Retina (tissue), 1 donor: ENCODE measurements around the gene HSFX3.
"Not testable (repeated sequence)": the region's sequence is repeated elsewhere in the genome, so short reads cannot be mapped to it uniquely, and the experiment has no call there.

Source experiments
- DNase-seq: peaks from one replicate; pipeline ENCODE4 v3.0.0-alpha.2; 2016

Gene HSFX3

DNA sequence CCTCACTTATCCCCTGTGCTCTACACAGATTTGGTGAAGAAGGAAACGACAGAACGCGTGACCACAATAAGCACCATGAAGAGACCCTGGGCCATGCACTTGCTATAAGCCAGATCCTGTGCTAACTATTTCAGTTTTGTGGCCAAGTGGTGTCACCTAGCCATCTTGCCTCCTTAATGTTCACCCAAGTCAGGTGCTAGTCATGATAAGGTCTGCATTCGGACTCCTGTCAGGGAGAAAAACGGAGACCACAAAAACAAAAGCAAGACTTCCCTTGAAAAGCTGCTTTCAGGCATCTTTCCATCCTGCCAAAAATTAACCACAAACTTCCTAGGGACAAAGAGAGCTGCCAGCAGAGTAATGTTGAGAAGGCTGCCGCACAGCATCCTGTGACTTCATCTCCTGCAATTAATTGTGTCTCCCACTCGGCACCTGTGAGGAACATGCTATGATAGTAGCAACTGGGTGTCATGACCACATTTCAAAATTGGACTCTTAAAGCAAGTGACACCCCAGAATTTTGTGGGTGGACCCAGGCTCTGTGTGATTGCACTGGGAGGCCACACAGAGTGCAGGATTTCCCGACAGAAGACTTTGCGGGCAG is 35.8 kb downstream of the HSFX3 start:
- DNase-seq = no peak

DNA sequence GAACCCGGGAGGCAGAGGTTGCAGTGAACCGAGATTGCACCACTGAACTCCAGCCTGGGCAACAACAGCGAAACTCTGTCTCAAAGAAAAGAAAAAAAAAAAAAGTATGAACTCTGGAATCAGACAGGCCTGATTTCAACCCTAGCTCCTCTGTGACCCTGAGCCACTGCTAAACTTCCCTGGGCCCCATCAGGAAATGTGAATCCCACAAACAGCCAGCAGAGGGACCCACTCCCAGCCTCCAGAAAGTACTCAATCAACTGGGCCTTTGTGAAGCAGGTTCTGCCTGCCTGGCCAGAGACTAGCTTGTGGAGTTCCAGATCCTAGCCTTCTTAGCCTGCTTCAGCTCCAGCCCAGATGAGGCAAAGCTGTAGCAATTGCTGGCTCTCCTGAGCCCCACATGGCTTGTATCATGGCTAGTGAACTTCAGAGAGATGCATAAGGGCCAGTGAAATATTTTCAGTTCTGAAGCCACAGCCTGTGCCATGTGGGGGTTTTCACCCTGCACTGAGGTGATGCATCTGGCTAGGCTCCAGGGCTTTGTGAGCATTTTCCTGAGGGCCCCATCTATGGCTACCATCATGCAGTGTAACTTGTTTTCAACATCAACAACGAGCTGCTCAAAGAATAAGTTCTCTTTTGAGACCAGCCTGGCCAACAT is 37.4 kb downstream of the HSFX3 start:
- peak; percentile 50 for DNase-seq

DNA sequence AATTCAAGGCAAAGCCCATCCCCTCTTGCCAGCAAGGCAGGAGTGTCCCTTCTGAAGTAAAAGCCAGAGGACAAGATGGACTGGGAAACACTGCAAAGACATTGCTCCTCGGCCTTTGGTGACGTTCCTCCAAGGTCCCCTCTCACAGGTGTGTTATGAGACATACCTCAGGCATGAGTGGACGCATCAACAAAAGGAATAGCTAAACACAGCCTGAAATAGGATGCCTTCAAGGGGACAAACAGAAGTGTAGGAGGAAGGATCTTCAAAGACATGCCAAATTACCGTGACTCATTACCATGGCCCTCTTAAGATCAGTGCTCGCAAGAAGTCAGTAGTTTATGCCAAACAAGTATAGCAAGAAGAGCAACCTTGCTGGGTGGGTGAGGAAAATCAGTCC is 38.6 kb downstream of the HSFX3 start:
- DNase-seq = no peak

DNA sequence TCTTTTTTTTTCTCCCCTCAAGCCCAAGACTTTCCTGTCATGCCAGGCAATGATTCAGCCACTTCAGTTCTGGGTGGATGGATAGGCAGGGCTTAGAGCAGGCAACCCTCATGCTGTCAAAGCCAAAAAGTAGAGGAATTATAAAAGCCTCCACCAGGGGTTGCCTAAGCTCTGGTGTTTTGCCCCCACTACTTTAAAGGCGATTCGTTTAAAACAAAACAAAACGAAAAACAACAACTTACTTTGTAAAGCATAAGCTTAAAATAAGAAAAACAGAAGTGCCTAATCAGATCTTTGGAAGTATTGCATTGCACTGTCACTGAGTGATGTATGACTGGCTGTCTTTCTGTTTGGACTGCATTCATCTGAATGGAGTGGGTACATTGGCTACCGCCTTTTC is 39.3 kb downstream of the HSFX3 start:
- no peak for DNase-seq

DNA sequence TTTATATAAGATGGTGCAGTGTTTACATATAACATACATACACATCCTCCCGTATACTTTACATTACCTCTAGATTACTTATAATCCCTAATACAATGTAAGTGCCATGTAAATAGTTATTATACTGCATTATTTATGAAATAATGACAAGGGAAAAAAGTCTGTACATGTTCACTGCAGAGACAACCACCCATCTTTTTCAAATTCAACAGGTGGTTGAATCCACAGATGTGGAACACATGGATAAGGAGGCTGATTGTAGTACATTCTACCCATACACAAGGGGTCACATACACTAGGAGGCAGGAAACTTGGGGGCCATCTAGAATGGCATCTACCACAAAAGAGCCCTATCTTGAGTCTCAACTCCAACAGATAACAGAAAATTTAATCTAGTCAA is 41.3 kb downstream of the HSFX3 start:
- DNase-seq = no peak

DNA sequence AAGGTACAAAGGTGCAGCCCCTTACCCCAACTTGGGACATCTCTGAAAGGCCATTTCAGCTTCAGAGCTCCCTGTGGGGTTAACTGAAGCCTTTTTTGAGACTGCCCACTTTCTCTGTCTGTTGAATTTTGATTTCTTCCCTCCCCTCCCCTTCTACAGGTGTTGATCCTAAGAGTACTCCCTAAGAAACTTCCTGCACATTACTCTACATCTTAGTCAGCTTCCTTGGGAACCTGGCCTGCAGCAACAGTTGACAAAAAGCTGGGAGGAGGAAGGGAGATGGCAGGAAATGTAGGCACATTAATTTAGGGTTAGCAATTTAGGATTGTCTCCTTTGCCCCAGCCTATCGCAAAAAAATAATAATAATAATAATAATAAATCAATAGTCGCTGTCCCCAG is 43.4 kb downstream of the HSFX3 start:
- no peak for DNase-seq

DNA sequence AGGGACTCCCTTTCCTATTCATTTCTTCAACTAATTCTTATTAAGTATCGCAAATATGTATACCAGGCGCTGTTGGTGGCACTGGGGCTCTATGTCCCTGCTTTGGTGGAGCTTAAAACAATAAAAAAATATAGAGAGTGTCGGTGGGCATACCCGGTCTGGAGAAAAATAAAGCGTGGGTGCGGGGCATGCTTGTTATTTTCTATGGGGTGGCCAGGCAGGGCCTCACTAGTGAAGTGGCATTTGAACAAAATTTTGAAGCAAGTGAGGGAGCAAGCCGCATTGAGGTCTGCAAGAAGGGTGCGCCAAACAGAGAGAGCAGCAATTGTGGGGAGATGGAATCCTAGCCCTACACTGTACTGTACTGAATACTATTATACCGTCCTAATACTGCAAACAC is 44.1 kb downstream of the HSFX3 start:
- DNase-seq = no peak

DNA sequence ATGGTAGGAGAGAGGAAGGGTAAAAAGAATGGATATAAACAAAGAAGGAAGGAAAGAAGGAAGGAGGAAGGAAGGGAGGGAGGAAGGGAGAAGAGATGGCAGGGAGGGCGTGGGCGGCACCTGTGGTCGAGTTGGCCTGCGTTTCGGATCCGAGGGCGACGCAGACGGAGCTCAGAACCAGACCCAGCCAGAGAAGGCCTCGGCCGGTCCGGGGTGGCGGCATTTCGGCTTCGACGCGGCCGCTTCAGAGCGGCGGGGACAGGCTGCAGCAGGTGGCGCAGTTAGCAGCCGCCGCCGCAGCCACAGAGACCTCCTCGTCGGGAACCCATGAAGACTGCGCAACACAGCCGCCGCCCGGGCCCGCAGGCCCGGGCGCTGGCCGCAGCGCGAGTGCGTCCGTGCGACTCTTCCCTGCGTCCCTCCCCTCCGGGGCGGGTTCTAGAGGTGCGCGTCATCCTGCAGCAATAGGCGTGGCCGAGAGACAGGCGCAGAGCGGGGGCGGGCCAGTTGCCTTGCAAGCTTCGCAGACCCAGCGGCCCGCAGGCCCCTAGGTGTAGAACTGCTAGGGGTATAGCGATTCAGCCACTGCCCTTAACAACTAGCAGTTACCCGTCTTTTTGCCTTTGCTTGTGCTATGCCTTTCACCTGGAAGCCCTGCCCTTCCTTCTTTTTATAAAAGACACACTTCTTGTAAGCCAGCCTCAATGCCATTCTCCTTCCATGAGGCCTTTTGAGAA is 44.6 kb downstream of the HSFX3 start, which contains the start of gene IDS:
IDS (minus strand) TSS at position 392 of the 737 bp plus-strand sequence; CDS start at position 223, 169 bp downstream.
- DNase-seq = peak; percentile 87

DNA sequence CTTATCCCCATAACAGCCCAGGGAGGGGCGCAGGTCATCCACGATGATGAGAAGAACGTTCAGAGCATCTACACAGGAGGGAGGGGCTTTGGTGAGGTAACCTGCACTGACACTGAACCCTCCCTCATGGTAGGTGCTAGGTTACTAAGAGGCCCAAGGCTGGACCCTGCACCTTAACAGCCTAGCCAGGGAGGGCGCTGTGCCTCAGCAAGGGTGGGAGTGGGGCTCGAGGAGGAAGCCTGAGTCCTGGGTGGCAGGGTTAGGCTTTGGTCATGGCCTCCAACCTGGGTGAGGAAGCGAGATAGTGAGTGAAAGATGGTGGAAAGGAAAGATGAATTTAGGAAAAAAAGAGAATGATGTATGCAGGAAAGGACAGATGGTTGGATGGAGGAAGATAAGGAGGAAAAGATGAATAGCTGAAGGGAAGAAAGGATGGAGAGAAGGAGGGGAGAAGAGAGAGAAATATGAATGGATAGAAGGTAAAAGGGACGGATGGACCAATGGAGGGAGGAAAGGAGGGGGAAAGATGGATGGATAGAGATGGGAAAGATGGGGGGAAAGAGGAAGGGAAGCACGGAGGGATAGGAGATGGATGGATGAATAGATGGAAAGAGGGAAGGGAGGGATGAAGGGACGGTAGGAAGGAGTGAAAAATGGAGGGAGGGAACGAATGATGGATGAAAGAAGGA is 45.4 kb downstream of the HSFX3 start:
- DNase-seq = peak; percentile 35

DNA sequence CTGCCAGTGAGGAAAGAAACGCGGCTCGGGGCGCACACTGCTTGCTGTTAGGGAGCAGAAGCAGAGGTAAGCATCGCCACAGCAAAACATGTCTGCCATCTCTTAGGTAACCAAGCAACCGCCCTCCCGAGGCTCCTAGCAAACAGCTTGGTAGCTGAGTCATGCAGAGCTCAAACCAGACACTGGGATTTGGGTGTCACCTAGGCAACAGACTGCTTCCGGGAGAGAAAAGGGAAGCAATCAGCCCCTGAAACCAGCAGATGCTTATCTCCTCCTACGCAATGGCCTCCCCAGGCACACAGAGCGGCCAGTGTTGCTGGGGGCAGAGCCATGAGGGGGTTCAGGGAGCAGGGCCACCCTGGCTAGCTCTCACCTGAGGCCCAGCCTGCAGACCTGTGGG is 46.3 kb downstream of the HSFX3 start:
- not testable (repeated sequence) for DNase-seq

DNA sequence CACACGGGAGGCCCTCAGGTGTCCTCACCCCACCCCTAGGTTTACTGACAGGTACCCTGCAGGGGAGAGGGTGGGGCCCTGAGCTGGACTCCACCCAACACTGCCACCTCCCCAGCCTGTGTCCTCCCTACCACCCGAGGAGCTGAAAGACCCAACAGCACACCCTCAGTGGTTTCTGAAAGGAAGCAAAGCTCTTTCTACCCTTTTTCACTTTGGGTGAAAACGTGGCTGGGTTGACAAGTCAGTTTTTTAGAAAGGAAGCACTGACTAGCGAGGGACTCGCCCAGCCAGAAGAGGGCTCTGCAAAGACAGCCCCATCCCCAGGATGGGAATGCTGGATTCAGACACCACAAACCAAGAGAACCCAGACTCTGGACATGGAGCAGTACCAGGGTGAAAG is 46.8 kb downstream of the HSFX3 start:
- not testable (repeated sequence) for DNase-seq

DNA sequence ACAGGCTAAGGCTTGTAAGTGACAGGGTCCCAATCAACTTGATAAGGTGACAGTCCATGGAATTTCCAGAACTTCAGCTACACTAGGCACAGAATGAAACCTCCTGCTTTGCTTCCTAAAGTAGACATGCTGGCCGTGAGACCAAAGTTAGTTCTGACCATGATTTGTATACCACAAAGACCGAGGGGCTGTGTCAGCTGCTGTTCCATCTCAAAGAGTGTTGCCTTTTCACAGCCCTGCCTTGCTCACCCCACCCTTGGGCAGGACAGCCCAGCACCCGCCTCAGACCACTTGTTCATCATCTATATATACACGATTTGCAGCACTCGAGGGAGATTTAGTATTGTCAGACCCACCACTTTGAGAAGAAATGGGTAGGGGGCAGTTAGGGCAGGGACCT is 50.0 kb downstream of the HSFX3 start:
- DNase-seq = no peak

DNA sequence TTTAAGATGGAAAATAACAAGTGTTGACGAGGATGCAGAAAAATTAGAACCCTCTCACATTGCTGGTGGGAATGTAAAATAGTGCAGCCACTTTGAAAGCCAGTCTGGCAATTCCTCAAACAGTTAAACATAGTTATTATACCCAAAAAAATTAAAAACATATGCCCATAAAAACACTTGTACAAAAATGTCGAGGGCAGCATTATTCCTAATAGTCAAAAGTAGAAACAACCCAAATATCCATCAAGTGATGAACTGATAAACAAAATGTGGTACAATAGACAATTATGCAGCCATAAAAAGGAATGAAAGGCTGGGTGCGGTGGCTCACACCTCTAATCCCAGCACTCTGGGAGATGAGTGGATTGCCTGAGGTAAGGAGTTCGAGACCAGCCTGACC is 51.0 kb downstream of the HSFX3 start:
- DNase-seq = no peak
